HG02943 (cell line): ENCODE measurements around the gene ATP6V0C.

Source experiments
- ATAC-seq: cut with Tn5 transposase; IDR thresholded peaks from one replicate; pipeline ENCODE4 v1.9.1; 2021; ENCODE audit warnings: mild to moderate bottlenecking, low read depth, moderate library complexity; ENCODE audit not compliant: unreplicated experiment

Gene ATP6V0C

DNA sequence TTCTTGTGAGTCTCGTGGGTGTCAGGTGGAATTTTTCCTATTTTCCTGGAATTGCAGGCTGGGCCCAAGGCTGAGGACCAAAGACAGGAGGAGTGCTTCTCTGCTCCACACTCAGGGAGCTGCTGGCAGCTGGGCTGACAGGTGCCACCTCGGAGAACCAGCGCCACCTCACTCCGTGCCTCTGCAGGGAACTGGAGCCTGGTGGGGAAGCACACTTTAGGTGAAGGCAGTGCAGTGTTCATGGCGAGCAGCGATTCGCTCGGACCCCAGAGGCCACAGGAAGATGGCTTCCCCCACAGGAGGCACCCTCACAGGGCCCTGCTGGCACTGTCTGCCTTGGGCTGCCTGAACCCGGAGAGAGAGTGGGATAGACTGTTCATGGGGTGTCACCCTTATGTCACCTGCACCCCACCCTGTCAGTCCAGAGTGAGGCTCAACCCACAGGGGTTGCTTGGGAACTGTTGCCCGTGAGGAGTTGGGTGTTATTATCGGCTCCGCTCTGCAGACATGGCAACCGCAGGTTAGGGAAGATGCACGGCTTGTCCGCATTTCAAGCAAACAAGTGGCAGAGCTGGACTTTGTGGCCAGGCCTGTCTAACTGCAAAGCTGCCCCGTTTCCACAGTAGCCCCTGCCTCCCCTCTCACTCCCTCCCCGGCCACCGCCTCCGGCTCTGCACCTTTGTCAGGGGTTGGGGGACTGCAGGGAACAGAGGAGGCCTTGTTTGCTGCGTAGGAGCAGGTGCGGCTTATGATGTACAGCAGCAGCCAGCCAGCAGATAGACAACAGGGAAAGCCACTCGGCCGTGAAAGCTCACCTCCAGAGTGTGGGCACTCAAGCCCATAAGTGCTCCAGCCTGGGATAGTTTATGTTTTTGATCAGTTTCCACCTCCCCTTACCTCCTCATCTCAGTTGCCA lies 23.3 kb upstream of the ATP6V0C start:
- no peak for ATAC-seq

DNA sequence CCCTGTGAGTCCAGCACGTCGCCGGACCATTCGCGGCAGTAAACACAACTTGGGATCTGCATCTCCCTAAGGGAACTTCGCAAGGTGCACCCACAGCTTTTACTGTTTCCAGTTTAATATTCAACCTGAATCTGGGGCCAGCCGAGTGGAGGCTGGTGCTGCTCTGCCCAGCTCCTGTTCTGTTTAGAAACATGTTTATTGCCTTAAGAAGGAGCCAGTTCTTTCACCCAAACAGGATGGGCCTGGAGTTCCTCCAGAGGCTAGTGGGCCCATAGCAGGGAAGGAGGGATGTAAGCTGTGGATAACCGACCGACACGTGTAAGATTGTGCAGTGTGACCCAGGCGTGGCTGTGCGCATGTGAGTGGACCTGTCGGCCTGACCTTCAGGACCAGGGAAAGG lies 21.5 kb upstream of the ATP6V0C start:
- no peak for ATAC-seq

DNA sequence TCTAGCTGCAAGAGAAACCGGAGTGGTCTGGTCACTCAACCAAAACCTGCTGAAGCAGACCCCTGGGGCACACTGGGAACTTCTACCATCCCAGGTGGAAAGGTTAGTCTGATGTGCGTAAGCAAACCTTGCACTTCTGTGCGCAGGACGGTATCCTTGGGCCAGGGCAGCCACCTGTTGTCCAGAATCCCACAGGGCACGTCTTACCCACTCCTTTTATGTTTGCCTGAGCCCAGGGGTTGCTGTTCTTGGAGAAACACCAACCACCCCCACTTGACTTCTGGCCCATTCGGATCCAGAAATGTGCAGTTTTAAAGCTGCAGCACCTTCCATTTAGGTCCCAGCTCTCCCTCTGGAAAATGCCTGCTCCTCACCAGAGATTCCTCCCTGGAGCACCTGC lies 20.1 kb upstream of the ATP6V0C start:
- no peak for ATAC-seq

DNA sequence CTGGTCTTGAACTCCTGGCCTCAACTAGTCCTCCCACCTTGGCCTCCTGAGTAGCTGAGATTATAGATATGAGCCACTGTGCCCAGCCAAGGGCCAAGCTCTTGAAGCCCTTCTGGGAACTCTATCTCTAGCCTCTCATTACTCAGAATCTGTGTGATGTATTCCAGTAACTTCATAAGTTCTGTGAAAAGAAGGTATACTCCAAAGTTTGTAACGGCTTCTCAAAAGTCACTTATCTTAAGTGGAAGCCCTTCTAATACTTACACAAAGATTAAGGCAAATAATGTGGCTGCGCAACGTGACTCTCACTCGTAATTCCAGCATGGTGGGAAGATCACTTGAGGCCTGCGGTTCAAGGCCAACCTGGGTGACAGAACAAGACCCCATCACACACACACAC lies 19.1 kb upstream of the ATP6V0C start:
- ATAC-seq: no peak

DNA sequence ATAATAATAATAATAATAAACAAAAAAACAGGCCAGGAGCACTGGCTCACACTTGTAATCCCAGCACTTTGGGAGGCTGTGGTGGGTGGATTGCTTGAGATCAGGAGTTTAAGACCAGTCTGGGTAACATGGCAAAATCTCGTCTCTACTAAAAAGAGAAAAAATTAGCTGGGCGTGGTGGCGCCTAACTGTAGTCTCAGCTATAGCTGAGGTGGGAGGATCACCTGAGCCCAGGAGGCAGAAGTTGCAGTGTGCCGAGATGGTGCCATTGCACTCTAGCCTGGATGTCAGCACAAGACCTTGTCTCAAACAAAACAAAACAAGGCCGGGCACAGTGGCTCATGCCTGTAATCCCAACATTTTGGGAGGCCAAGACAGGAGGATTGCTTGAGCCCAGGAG lies 18.7 kb upstream of the ATP6V0C start:
- ATAC-seq: no peak

DNA sequence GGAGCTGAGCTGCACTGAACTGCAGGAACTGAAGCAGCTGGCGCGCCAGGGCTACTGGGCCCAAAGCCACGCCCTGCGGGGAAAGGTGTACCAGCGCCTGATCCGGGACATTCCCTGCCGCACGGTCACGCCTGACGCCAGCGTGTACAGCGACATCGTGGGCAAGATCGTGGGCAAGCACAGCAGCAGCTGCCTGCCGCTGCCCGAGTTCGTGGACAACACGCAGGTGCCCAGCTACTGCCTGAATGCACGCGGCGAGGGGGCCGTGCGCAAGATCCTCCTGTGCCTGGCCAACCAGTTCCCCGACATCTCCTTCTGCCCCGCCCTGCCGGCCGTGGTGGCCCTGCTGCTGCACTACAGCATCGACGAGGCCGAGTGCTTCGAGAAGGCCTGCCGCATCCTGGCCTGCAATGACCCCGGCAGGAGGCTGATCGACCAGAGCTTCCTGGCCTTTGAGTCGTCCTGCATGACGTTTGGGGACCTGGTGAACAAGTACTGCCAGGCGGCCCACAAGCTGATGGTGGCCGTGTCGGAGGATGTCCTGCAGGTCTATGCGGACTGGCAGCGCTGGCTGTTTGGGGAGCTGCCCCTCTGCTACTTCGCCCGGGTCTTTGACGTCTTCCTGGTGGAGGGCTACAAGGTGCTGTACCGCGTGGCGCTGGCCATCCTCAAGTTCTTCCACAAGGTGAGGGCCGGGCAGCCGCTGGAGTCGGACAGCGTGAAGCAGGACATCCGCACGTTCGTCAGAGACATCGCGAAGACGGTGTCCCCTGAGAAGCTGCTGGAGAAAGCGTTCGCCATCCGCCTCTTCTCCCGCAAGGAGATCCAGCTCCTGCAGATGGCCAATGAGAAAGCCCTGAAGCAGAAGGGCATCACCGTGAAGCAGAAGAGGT lies 17.3 kb upstream of the ATP6V0C start:
- ATAC-seq: no peak

DNA sequence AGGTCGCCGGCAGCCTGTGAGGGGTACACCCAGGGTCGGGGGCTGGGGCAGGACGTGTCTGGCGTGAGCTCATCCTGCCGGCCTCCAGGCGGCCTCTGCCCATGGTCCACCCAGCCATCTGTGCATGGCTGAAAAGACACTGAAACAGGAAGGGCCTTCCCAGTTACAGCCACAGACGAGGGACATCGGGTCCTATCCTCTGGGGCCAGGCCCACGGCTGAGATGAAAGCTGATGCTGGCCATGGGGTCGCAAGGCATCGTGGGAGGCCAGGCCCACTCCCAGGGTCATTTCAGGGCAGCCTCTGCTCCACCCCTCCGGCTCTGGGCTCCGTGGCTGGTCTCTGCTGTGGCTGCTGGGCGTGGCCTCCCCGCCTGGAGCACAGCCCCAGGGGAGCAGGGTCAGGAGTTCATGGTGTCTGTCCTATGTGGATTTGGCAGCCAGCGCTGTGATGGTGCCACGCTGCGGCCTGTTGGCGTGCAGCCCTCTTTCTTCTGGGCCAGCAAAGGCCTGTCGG lies 16.6 kb upstream of the ATP6V0C start:
- no peak for ATAC-seq

DNA sequence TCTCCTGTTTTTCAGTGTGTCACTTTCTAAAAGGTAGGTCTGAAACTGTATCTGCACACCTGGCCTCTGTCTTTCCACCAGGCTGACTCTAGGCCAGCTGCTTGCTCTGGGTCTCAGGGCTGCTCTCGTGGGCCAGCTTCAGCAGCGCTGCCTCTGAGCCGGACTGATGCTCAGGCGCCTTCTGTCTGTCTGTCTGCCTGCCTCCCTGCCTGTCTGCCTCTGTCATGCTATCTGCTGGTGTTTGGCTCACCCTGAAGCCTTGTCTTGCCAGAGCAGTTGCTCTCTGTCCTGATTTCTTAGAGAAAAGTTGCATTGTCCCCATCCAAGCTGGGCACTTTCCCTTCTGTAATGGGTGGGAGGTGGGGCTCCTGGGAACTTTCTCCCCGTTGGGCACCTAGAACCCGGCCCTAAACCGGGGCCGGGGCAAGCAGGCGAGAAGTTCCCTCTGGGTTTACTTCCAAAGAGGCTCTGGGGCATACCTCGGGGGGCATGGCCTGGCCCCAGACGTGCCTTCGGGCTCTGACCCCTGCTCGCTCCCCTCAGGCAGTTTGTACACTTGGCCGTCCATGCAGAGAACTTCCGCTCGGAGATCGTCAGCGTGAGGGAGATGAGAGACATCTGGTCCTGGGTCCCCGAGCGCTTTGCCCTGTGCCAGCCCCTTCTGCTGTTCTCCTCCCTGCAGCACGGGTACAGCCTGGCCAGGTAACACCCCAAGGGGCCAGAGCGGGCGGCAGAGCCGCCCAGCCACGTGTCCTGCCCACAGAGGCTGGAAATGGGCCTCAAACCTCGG lies 15.9 kb upstream of the ATP6V0C start:
- no peak for ATAC-seq

DNA sequence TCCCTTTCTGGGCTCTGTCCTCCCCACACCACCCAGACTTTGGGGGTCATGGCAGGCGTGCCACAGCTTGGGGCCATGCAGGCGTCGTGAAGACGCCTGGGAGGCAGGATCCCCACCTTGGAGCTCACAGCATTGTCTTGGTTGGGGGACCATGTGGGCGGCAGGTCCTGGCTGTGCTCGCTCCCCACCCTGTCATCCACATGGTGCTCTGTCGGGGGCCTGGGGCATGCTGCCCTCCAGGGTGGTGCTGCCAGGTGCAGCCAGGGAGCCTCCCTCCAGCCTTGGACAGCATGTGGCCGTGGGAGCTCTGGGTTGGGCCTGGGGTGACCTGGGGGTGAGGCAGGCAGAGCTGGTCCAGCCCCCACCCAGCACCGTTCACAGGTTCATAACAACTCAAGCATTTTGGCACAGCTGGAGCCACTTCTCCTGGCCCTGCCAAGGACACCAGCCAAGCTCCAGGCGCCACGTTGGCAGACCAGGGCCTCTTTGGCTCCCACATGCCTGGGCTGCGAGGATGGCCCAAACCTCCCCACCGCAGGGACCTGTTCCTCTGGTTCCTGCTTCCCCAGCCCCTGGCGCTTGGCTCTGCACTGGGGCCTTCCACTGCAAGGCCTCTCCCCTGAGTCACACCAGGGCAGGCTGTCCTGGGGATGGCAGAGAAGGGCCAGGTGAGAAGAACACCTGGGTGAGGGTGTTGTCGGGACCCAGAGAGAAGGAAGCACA lies 15.1 kb upstream of the ATP6V0C start:
- ATAC-seq: no peak

DNA sequence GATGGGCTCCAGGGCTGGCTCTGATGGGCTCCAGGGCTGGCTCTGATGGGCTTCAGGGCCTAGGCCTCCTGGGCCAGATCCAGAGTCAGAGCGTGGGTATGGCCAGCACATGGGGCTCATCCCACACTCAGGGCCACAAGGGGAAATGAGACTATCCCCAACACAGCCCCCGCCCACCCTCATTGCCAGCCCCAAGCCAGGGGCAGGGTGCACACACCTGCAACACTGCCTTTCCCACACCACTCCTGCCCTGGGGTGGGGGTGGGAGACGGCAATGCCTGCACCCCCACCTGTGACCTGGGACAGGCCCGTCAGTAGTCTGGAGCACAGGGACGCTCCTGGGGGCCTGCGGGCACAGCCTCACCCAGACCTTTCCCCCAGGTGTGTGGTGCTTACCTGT lies 14.3 kb upstream of the ATP6V0C start:
- ATAC-seq: no peak

DNA sequence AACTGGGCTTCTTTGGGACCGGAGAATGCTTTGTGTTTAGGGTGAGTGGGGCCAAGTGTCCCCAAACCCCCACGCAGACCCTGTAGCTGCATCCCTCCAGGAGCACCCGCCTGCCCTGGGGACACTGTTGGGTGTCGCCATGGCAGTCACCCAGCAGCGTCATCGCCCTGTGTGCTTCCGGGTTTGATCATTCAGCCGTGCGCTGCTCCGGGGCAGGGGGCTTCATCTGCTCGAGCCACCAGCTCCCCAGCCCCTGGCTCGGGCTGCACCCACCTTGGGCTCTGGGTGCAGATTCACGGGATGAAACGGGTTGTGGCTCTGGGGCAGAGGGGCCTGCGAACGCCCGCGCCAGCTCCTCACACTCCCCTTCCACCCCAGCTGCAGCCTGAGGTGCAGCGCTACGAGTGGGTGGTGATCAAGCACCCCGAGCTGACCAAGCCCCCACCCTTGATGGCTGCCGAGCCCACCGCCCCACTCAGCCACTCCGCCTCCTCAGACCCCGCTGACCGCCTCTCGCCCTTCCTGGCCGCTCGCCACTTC lies 13.8 kb upstream of the ATP6V0C start:
- no peak for ATAC-seq

DNA sequence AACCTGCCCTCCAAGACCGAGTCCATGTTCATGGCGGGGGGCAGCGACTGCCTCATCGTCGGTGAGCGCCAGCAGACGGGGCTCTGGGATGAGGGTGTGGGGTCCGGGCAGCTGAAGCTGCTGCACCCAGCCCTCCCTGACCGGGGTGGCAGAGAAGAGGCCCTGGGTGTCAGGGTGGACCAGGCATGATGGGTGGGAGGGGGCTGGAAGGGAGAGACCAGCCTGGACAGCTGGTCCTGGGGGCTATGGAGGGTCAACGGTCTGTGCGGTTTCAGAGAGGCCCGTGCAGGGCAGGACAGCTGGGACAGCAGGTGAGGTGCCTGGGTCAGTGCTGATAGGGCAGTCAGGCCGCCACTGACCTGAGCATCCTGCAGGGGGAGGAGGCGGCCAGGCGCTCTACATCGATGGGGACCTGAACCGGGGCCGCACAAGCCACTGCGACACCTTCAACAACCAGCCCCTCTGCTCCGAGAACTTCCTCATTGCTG lies 13.3 kb upstream of the ATP6V0C start:
- ATAC-seq: no peak

DNA sequence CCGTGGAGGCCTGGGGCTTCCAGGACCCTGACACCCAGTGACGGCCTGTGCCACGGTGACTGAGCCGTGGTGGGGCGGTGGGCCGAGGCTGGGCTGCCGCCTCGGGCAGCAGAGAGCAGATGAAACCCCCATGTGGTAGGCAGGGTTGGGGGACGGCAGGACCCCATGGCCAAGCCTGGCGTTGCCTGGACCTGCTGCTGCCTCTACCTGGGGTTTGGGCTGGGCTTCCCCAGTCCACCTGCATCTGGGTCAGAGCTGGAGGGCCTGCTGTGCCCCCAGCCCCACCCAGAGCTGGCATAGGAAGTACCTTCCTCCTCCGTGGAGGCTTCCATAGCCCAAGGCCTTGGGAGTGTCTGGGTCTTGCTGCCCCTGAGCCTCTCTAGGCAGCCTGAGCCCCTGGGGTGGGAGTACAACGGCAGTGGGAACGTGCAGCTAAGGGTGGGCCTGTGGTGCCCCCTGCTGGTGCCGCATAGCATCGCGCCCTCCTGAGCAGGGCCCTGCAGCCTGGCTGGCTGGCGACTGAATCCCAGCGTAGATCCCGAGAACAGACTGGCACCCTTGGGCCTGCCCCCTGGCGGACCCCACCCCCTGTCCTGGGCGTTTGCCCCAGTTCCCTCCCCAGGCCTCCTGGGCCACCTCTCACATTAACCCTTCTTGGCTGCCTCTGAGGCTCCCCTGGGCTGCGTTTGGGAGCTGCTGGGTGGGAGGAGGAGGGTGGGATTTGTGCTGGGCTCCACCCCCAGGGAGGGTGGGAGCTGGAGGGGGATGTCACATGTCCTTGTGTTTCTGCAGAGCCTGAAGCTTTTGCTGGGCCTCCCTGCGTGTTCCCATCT lies 12.6 kb upstream of the ATP6V0C start:
- no peak for ATAC-seq

DNA sequence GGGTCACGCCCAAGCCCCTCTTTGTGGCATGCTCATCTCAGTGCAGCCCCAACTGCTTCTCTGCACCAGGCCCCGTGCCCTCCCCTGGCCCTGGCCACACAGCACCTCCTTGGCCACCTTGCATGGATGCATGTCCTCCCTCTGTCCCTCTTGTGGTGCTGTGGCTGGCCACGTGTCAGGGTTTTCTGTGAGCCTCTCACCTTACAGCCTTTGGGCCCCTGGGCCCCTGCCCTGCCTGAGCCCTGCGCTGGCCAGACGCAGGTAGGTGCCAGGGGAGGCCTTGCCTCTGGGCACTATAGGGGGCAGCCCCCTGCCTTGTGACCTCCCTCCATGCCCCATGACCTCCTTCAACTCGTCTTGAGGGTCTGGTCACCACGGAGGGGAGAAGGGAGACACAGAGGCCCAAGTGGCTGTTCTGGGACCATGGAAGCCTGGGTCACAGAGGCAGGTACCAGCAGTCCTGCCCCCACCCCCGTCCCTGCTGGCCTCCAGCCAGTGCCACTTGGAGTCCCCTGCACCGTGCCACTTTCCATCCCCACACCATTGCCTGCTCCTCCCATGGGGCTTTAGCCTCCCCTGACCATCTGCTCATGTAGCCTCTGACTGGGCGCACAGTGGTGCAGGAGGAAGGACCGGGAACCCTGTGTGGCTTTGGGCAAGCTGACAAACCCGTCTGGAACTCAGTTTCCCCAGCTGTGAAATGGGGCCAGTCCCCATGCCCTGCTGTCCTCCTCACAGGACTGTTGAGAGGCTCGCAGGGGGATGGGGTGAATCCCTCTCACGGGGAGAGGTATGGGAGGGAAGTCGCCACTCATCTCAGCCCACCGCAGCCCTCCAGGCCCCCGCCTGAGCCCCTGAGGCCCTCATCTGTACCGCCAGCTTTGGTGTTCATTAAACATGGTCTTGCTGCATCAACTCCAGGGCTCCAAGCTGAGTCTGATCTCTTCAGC lies 11.5 kb upstream of the ATP6V0C start:
- ATAC-seq: no peak

DNA sequence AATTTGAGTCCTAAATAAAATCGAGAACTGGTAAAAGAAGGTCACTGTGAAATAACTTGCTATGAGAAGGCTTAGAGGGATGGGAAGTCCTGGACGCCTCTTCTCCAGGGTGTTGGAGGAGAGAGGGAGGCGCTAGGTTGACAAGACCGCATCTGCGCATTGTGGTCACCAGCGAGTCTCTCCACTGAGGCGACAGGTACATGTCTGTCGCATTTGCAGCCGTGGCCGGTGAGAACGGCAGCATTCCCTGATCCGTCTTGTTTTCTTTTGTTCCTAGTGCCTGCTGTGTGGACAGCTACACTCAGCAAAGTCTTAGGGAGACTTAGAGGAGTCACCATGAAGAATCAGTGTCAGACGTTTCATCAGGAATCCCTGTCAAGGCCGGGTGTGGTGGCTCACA lies 8.1 kb upstream of the ATP6V0C start:
- no peak for ATAC-seq

DNA sequence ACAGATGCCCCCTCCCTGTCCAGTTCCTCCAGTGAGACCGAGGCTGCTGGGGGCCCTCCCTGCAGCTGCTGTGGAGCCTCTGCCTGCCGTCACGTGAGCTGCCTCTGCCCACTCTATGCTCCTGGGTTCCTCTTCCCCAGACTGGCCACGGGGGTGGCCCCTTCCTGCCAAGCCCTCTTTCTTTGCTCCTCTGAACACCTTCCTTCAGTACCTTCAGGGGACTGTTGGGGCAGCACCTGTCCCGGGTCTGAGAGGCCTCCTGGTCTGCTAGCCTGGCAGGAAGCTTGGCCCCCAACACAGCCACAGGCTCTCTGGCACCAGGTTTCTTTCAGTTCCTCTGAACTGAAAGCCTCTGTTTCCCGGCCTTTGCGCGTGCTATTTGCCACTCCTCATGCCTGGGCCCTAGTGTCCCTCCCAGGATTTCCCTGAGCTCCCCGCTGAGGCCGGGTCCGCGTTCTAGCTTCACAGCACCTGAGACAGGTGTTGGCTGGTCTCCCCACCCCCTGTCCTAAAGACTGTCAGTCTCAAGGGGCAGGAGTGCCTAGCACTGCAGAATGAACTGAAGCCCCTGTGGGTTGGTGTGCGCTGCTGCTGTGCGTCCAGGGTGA lies 6.6 kb upstream of the ATP6V0C start:
- ATAC-seq: no peak

DNA sequence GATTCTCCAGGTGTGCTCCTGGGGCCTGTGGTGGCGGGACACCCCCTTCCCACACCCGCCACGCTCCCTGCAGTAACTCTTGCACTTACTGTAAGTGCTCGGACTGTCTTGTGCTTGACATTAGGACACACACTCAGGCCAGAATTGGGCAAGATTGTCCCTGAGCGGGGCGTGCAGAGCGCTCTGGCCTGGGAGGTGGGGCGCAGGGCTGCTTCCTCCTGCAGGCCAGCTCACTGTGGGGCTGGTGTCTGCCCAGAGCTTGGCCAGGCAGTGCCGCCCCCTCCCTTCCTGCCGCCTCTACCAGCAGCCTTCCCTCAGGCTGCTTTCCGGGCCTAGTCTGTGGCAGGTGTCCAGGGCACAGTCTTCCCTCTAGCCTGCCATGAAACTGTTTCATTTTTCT lies 6.1 kb upstream of the ATP6V0C start:
- no peak for ATAC-seq
